Activated CD8-positive, alpha-beta memory T cell treated with anti-CD3 and anti-CD28 coated beads for 24 hours (primary cell): ENCODE measurements around the gene RPL39.
"Not testable (repeated sequence)": the region's sequence is repeated elsewhere in the genome, so short reads cannot be mapped to it uniquely, and the experiment has no call there.

ENCODE experiments used
- DNase-seq: peaks from one replicate; pipeline ENCODE4 v3.0.0-alpha.2; 2020

The RPL39 gene

DNA sequence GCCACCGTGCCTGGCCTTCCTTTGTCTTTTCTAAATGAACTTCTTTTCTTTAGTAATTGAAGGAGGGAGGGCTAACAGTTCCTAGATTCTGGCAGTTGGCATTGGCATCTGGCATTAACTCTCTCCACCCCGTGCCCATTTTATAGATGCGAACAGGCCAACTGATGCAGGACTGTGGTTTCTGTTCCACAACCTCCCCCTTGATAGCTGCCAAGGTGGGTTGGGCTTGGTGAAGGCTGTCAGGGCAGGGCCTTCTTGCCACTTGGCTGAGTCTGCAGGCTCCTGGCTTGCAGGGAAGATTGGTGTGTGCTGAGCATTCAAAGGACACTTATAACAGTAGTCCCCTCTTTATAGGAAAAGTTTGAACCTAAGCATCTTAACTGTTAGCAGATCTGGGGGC, 28.7 kb downstream of the RPL39 start:
- DNase-seq = no peak

DNA sequence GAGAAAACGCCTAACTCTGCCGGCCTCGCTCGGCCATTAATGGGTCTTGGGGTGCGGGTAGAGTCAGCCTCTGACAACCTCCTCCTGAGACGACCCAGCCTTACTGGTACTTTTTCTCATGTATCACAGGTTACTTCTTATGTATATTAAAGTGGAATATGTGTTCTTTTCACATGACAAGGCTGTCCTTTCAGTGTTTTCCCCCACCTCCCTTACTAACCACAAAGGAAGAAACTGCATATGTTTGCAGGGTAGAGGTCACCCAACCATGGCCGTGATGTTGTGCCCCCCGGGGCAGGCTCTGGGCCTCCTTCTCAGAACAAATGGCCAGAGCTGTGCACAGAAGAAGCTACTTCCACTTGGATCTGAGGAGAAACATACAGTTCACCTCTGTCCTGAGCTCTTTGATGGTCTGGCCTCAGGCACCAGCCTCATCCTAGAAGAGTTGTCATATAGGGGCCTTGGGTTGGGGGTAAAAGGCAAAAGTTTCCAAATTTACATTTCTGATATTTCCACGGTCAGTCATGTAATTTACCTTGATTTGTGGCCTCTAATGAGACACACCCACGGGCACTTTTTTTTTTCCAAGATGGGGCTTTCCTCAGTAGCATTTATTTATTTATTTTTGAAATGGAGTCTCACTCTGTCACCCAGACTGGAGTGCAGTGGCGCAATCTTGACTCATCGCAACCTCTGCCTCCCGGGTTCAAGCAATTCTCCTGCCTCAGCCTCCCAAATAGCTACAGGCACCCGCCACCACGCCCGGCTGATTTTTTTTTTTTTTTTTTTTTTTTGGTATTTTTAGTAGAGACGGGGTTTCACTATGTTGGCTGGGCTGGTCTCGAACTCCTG, 31.2 kb downstream of the RPL39 start:
- DNase-seq = no peak

DNA sequence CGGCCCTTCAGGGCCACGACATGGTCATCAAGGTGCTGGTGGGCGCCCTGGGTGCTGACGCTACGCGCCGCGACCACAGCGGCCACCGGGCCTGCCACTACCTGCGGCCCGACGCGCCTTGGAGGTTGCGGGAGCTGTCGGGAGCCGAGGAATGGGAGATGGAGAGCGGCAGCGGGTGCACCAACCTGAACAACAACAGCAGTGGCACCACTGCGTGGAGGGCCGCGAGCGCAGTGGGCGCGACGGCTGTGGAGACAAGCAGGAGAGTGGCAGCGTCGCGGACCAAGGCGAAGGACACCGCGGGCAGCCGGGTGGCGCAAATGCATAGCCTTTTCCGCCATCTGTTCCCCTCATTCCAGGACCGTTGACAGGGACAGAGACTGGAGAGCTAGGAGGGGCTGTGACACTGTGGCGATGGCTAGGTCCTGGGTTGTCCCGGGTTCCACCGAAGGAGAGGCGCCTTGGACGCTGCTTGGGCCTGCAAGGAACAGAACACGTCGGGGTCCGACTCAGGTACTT, 32.1 kb downstream of the RPL39 start:
- DNase-seq = no peak

DNA sequence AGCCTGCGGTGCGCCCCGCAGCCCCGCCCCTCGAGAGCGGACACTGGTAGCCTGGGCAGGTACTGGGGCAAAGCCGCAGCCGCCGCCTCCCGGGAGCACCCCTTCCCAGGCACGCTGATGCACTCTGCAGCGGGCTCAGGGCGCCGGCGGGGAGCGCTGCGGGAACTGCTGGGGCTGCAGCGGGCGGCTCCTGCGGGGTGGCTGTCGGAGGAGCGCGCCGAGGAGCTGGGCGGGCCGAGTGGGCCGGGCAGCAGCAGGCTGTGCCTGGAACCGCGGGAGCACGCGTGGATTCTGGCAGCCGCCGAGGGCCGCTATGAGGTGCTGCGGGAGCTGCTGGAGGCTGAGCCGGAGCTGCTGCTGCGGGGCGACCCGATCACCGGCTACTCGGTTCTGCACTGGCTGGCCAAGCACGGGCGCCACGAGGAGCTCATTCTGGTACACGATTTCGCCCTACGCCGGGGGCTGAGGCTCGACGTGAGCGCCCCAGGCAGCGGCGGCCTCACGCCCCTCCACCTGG, 32.6 kb downstream of the RPL39 start:
- DNase-seq = peak; percentile 67

DNA sequence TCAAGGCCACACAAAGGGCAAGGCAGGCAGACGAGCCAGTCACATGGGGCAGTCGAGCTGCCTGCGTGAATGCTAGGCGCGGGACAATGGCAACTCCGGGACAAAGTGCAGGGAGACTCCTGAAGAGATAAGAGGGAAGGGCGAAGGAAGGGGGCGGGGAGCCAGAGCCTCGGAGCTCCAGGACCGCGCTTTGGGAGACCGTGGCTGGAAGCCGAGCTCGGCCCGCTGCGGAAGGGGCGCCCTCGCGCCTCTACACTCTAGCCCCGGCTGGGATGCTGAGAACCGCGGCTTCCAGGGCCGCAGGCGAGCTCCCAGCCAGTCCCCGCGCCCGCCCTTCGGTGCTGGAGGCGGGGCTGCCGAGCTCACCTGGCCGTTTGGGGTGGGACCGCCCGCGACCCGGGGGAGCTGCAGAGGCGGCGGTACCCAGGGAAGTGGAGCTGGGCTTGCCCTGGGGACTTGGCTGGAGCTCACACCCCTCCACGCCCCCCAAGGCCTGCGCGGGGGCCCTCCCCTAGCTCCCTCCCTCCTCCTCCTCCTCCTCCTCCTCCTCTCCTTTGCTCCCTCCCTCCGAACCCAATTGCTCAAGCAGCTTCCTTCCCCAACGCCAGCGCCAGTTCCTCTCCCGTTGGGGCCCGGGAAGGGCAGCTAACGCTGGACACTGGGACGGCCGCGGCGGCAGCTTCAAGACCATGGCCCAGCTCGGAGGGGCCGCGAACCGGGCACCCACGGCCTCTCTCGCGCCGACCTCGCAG, 33.3 kb downstream of the RPL39 start, which contains the start of gene SOWAHD:
Gene SOWAHD (plus strand): TSS at position 610 of the 752 bp plus-strand sequence. CDS start 80 bp downstream, at position 690.
- no peak for DNase-seq

DNA sequence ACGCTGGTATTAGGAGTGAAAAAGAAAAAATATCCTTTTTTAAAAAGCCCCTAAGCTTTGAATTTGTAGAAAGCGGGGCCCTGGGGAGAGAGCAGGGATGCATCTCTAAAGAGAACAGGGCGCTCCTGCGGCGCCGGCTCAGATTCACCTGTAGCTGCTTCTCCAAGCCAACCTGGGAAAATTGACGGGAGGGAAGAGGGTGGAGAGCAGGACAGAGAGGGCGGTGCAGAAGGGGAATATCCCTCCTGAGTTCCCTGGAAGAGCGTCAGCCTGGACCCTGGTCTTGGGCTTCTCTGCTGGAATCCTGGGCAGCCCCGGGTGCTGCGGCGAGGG, 33.8 kb downstream of the RPL39 start:
- no peak for DNase-seq

DNA sequence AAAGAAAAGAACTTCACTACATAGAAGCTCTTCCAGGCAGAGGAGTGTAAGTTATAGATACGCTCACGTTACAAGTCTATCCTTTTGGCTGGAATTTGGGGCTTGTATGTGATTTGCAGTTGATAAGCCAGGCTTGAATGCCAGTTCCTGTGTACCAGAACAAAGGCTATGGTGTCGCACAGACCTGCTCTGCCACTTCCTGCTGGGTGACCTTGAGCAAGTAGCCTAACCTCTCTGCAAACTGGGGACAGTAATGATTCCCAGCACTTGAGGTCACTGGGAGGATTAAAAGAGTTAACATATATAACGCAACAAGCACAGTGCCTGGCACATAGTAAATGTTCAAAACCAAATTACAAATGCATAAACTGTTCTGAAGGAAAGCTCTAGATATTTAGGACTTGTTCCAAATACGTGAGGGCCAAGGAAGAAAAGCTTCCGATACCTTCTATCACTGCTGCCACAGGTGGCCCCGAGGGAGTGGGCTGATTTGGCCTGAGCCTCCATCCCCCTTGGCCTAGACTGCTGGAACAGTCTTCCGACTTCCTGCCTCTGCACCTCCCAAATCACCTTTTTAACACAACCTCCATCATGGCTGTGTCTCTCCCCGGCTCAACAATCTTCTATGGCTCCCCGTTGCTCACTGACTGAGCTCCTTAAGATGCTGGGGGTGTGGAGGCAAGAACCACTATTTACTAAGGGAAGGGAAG, 34.3 kb downstream of the RPL39 start:
- no peak for DNase-seq

DNA sequence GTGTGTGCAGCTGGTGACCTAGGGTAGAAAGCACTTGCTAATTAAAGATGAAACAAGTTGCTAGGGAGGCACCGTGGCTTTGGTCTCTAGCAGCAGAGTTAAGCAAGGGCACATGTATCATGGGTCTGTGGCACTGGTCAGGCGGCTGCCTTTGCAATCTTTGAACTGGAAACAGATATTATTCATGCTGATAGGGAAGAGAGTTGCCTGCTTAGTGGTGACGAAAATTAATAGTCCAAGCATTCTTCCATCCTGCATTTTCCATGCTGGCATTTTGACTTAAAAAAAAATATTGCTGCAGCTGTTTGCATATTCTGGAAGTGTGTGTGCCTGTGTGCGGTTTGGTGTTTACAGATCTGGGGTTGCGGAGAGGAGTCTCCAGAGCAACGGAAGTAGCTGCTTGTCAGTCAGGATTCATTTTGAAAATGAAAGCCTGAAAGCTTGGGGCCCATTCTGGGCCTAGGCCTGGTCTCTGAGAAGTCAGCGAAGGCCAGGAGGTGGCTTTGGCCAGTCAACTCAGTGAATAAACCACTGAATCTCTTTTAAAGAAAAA, 35.4 kb downstream of the RPL39 start:
- peak; percentile 70 for DNase-seq

DNA sequence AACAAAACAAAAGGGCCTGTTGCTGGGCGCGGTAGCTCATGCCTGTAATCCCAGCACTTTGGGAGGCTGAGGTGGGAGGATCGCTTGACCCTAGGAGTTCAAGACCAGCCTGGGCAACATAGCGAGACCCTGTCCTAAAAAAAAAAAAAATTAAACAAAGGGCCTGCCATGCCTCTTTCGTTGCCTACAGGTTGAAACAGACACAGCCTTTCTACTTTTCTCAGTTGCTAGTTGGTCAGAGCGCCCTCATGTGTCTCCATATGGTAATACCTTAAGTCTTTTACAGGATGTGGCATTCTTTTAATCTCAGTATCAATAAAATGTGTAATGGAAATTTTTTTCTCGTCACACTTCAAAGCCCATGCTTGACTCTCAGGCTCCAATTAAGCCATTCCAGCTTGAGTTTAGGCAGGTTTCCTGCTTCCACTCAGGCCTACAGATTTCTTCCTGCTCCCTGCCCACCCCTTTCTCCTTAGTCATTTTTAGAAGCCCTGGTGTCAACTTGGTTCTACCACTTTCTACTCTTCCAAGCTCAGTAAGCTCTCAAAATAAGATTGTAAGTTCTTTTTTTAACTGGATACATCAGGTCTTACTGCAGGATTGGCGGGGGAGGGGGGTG, 37.7 kb downstream of the RPL39 start:
- DNase-seq = no peak

DNA sequence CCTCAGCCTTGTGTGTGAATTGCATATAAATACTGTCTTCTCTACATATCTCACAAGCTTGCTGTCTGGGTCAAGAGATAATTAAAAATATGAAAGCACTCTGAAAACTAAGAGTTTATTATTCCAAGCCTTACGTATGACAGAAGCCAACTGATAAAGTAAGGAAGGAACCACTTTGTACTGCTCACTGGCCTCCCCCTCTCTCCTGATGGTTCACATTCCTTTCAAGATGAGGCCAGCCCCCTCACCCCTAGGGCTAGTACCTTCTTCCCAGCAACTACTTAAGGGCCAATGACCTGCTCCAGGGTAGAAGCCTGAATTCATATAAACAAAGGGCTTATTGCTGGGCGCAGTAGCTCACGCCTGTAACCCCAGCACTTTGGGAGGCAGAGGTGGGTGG, 38.4 kb downstream of the RPL39 start:
- no peak for DNase-seq

DNA sequence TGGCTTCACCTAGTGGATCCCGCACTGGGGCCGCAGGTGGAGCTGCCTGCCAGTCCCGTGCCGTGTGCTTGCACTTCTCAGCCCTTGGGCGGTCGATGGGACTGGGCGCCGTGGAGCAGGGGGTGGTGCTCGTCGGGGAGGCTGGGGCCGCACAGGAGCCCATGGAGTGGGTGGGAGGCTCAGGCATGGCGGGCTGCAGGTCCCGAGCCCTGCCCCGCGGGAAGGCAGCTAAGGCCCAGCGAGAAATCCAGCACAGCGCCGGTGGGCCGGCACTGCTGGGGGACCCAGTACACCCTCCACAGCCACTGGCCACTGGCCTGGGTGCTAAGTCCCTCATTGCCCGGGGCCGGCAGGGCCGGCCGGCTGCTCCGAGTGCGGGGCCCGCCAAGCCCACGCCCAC, 40.7 kb downstream of the RPL39 start:
- not testable (repeated sequence) for DNase-seq

DNA sequence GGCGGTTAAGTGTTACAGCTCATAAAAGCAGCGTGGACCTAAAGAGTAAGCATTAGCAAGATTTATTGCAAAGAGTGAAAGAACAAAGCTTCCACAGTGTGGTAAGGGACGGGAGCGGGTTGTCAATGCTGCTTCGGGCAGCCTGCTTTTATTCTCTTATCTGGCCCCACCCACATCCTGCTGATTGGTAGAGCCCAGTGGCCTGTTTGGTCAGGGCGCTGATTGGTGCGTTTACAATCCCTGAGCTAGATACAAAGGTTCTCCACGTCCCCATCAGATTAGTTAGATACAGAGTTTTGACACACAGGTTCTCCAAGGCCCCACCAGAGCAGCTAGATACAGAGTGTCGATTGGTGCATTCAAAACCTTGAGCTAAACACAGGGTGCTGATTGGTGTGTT, 41.3 kb downstream of the RPL39 start:
- not testable (repeated sequence) for DNase-seq

DNA sequence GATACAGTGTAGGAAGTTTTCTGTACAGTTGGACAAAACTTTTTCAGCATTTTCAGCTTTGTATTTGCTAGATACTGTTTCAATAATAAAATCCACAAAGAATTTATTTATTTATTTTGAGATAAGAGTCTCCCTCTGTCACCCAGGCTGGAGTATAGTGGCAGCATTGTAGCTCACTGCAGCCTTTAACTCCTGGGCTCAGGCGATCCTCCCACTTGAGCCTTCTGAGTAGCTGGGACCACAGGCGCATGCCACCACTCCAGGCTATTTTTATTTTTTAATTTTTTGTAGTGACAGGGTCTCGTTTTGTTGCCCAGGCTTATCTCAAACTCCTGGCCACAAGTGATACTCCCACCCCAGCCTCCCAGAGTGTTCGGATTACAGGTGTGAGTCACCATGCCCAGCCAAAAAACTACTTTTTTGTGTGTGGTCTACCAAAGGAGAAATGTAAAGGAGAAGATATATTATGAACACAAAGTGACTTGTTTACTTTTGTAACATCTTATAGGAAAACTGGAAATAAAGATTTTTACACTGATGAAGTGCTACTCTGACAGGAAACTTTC, 46.1 kb downstream of the RPL39 start:
- DNase-seq = no peak

DNA sequence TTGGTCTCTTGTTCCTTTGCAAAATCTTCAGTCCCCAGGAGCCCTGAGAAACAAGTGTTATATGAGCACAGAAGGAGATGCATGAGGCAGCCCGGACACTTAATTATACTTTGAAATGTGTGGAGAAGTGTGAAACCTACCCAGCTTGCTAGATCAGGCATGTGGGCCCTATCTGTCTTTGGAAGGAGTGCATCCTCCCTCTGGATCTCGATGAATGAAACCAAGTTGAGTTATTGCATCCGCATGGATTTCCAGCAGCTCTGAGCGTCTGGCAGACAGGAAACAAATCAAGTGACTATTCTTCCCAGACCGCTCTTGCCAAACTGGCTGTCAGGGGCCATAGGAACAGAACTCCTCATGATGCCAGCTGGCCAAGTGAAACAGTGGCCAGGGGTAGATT, 52.7 kb downstream of the RPL39 start:
- DNase-seq = no peak
